Measurements from ENCODE around the gene NARS2. TPM values are rescaled to one million over a fixed set of nuclear protein-coding genes. Genes with fewer than 3 reads are reported as not detected.

The NARS2 gene
- total RNA-seq, 1 experiment from 2014 or later, result 46.7 TPM

- Histone ChIP-seq H3K4me1 (ENCODE audit: insufficient read depth, low read length, poor library complexity, severe bottlenecking) (peaks cover 14% of the 10 kb centered on the region), H3K36me3 (ENCODE audit: insufficient read depth, low read length, poor library complexity, severe bottlenecking) (peaks cover 7% of the 10 kb centered on the region), H3K4me3 (ENCODE audit: low read depth, low read length, poor library complexity, severe bottlenecking) (no peak overlapping the region), H3K27me3 (replicated peaks; ENCODE audit: insufficient read depth, low read depth, low read length, poor library complexity) (no peaks in the 10 kb centered on the region), H3K9me3 (ENCODE audit: low read depth, low read length, poor library complexity, severe bottlenecking) (no peaks in the 10 kb centered on the region), H3K27ac (ENCODE audit: low read depth, low read length, poor library complexity, severe bottlenecking) (peak overlapping the region; percentile 15)
- no TSS peak for BruUV-seq (replicated peaks)
- TF ChIP-seq EZH2 (IDR thresholded peaks at IDR 0.05; ENCODE audit: borderline replicate concordance, low read depth, low read length, poor library complexity, severe bottlenecking), result no peak
- TF ChIP-seq CTCF (conservative IDR thresholded peaks at IDR 0.05; ENCODE audit: low read depth, low read length), result no peak
- ChIA-PET CTCF (no interaction called here), POLR2A (ENCODE audit: low non-redundant PET) (no interaction called here)
- peak; percentile 32 for DNase-seq (ENCODE audit: low spot score)
- intact Hi-C loops (cut with micrococcal nuclease; ENCODE audit: unreplicated experiment), result no loop called here
These were observed 104.8 kb downstream of the NARS2 start for GRCh38 chr11:78469896-78470295.

GRCh38 chr11:78467931-78468330, 106.7 kb downstream of the NARS2 start:
- Histone ChIP-seq H3K9me3 (ENCODE audit: low read depth, low read length, poor library complexity, severe bottlenecking) (no peaks in the 10 kb centered on the region), H3K4me1 (ENCODE audit: insufficient read depth, low read length, poor library complexity, severe bottlenecking) (peaks cover 14% of the 10 kb centered on the region), H3K27ac (ENCODE audit: low read depth, low read length, poor library complexity, severe bottlenecking) (no peak overlapping the region), H3K27me3 (replicated peaks; ENCODE audit: insufficient read depth, low read depth, low read length, poor library complexity) (no peaks in the 10 kb centered on the region), H3K36me3 (ENCODE audit: insufficient read depth, low read length, poor library complexity, severe bottlenecking) (peaks cover 7% of the 10 kb centered on the region), H3K4me3 (ENCODE audit: low read depth, low read length, poor library complexity, severe bottlenecking) (no peak overlapping the region)
- POLR2A ChIA-PET (ENCODE audit: low non-redundant PET), result no interaction called here
- intact Hi-C loops (cut with micrococcal nuclease; ENCODE audit: unreplicated experiment), result no loop called here
- no TSS peak for BruUV-seq (replicated peaks)
- CTCF ChIA-PET, result no interaction called here
- DNase-seq (ENCODE audit: low spot score), result no peak
- TF ChIP-seq CTCF (conservative IDR thresholded peaks at IDR 0.05; ENCODE audit: low read depth, low read length) (no peak), EZH2 (IDR thresholded peaks at IDR 0.05; ENCODE audit: borderline replicate concordance, low read depth, low read length, poor library complexity, severe bottlenecking) (no peak)

GRCh38 chr11:78467370-78467769, 107.3 kb downstream of the NARS2 start:
- ChIA-PET POLR2A (ENCODE audit: low non-redundant PET) (no interaction called here), CTCF (no interaction called here)
- no TSS peak for BruUV-seq (replicated peaks)
- no peak for TF ChIP-seq CTCF (conservative IDR thresholded peaks at IDR 0.05; ENCODE audit: low read depth, low read length)
- no peak for TF ChIP-seq EZH2 (IDR thresholded peaks at IDR 0.05; ENCODE audit: borderline replicate concordance, low read depth, low read length, poor library complexity, severe bottlenecking)
- DNase-seq (ENCODE audit: low spot score), result no peak
- no peak overlapping the region for H3K27ac ChIP-seq (ENCODE audit: low read depth, low read length, poor library complexity, severe bottlenecking)
- H3K4me3 ChIP-seq (ENCODE audit: low read depth, low read length, poor library complexity, severe bottlenecking), result no peak overlapping the region
- peaks cover 7% of the 10 kb centered on the region for H3K36me3 ChIP-seq (ENCODE audit: insufficient read depth, low read length, poor library complexity, severe bottlenecking)
- H3K4me1 ChIP-seq (ENCODE audit: insufficient read depth, low read length, poor library complexity, severe bottlenecking), result peaks cover 14% of the 10 kb centered on the region
- H3K27me3 ChIP-seq (replicated peaks; ENCODE audit: insufficient read depth, low read depth, low read length, poor library complexity), result no peaks in the 10 kb centered on the region
- no peaks in the 10 kb centered on the region for H3K9me3 ChIP-seq (ENCODE audit: low read depth, low read length, poor library complexity, severe bottlenecking)
- intact Hi-C loops (cut with micrococcal nuclease; ENCODE audit: unreplicated experiment), result no loop called here
